Mammary epithelial cell (primary cell): Measurements from ENCODE around the gene GALNT8.

Experiments
- CTCF ChIP-seq, 2 donors: IDR thresholded peaks in 1 of 2; conservative IDR thresholded peaks in 1 of 2; 2 replicates each; pipeline ENCODE4 v1.5.1; 2011 to 2012; ENCODE audit warnings: inconsistent platforms in 2 of 2, low read length in 2 of 2, mild to moderate bottlenecking in 2 of 2, control low read depth in 1 of 2, low read depth in 1 of 2; ENCODE audit not compliant: insufficient read depth in 1 of 2; ENCODE audit errors: extremely low read depth in 1 of 2
- EZH2 ChIP-seq: IDR thresholded peaks from 2 replicates; pipeline ENCODE4 v1.6.1; 2012; ENCODE audit warnings: low read length, inconsistent platforms, borderline replicate concordance

DNA sequence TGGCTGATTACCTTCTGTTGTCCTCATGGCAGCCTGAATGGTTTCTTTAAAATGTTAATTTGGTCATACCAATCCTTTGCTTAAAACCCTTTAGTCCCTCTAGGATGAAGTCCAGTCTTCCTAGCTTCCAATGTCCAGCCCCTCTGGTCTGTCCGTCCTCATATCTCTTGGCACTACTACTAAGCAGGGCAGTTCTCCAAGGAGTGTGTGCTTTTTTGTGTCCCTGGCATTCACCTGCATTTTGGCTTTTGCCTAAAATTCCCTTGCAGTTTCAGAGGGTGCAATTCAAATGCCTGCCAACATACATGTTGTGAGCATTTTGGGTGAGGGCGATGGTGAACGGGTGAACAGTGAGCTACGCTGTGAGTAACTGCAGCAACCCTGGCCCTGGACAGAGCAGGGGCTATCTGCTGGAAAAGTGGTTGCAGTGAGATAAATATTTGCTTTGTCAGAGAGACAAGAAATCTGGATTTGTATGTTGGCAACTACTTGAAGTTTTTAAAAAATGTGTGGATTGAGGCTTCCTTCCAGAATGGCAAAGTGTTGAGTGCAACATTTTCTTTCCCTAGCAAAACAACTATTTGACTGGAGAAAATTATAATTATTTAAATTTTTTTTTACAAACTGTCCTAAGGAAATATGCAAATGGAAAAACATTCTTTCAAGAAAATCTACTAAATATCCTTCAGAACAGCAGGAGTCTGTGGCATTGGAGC is 14.6 kb downstream of the GALNT8 start:
- no peak for TF ChIP-seq CTCF (conservative IDR thresholded peaks at IDR 0.05 in 1 of 2, IDR thresholded peaks at IDR 0.05 in 1 of 2; ENCODE audit: extremely low read depth in 1 of 2, insufficient read depth in 1 of 2, low read depth in 1 of 2, low read length in 2 of 2)
- no peak for TF ChIP-seq EZH2
